Measurements from ENCODE around the gene SAMD13.

- TF ChIP-seq, protein P1, sequence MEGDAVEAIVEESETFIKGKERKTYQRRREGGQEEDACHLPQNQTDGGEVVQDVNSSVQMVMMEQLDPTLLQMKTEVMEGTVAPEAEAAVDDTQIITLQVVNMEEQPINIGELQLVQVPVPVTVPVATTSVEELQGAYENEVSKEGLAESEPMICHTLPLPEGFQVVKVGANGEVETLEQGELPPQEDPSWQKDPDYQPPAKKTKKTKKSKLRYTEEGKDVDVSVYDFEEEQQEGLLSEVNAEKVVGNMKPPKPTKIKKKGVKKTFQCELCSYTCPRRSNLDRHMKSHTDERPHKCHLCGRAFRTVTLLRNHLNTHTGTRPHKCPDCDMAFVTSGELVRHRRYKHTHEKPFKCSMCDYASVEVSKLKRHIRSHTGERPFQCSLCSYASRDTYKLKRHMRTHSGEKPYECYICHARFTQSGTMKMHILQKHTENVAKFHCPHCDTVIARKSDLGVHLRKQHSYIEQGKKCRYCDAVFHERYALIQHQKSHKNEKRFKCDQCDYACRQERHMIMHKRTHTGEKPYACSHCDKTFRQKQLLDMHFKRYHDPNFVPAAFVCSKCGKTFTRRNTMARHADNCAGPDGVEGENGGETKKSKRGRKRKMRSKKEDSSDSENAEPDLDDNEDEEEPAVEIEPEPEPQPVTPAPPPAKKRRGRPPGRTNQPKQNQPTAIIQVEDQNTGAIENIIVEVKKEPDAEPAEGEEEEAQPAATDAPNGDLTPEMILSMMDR (IDR thresholded peaks at IDR 0.05; ENCODE audit: low read depth, low read length, missing input control) = no peak
- no peak for TF ChIP-seq RXRA (IDR thresholded peaks at IDR 0.05)
- TF ChIP-seq HNF4A (conservative IDR thresholded peaks at IDR 0.05) = no peak
- TF ChIP-seq TAF1 (conservative IDR thresholded peaks at IDR 0.05) = no peak
- no peak for TF ChIP-seq MAX (IDR thresholded peaks at IDR 0.05)
- no peak for TF ChIP-seq EGR1 (IDR thresholded peaks at IDR 0.05; ENCODE audit: low read depth in 2 of 2)
- TF ChIP-seq, protein P2, sequence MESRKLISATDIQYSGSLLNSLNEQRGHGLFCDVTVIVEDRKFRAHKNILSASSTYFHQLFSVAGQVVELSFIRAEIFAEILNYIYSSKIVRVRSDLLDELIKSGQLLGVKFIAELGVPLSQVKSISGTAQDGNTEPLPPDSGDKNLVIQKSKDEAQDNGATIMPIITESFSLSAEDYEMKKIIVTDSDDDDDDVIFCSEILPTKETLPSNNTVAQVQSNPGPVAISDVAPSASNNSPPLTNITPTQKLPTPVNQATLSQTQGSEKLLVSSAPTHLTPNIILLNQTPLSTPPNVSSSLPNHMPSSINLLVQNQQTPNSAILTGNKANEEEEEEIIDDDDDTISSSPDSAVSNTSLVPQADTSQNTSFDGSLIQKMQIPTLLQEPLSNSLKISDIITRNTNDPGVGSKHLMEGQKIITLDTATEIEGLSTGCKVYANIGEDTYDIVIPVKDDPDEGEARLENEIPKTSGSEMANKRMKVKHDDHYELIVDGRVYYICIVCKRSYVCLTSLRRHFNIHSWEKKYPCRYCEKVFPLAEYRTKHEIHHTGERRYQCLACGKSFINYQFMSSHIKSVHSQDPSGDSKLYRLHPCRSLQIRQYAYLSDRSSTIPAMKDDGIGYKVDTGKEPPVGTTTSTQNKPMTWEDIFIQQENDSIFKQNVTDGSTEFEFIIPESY (IDR thresholded peaks at IDR 0.05) = no peak
- no peak for TF ChIP-seq GABPA (IDR thresholded peaks at IDR 0.05 in 1 of 2, conservative IDR thresholded peaks at IDR 0.05 in 1 of 2)
- TF ChIP-seq, protein P3, sequence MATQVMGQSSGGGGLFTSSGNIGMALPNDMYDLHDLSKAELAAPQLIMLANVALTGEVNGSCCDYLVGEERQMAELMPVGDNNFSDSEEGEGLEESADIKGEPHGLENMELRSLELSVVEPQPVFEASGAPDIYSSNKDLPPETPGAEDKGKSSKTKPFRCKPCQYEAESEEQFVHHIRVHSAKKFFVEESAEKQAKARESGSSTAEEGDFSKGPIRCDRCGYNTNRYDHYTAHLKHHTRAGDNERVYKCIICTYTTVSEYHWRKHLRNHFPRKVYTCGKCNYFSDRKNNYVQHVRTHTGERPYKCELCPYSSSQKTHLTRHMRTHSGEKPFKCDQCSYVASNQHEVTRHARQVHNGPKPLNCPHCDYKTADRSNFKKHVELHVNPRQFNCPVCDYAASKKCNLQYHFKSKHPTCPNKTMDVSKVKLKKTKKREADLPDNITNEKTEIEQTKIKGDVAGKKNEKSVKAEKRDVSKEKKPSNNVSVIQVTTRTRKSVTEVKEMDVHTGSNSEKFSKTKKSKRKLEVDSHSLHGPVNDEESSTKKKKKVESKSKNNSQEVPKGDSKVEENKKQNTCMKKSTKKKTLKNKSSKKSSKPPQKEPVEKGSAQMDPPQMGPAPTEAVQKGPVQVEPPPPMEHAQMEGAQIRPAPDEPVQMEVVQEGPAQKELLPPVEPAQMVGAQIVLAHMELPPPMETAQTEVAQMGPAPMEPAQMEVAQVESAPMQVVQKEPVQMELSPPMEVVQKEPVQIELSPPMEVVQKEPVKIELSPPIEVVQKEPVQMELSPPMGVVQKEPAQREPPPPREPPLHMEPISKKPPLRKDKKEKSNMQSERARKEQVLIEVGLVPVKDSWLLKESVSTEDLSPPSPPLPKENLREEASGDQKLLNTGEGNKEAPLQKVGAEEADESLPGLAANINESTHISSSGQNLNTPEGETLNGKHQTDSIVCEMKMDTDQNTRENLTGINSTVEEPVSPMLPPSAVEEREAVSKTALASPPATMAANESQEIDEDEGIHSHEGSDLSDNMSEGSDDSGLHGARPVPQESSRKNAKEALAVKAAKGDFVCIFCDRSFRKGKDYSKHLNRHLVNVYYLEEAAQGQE (IDR thresholded peaks at IDR 0.05) = no peak
These were observed 49.0 kb downstream of the SAMD13 start for GRCh38 chr1:84350550-84350949.
